ENCODE data around the gene FTCD. TPM values are rescaled to one million over a fixed set of nuclear protein-coding genes. Genes with fewer than 3 reads are reported as not detected.
"Not testable (repeated sequence)": the region's sequence is repeated elsewhere in the genome, so short reads cannot be mapped to it uniquely, and the experiment has no call there.

The FTCD gene
- polyA plus RNA-seq, 3 donors, result 40.3 to 61.9 (median 45.0) TPM

GRCh38 chr21:46173573-46173972 is 18.2 kb upstream of the FTCD start:
- DNase-seq, result no peak

GRCh38 chr21:46172863-46173528 is 17.6 kb upstream of the FTCD start:
- DNase-seq, result no peak

GRCh38 chr21:46171996-46172862 is 16.9 kb upstream of the FTCD start:
- no peak for DNase-seq

GRCh38 chr21:46171585-46171984 is 16.2 kb upstream of the FTCD start:
- DNase-seq, result no peak

- DNase-seq, result not testable (repeated sequence)
Observed at GRCh38 chr21:46170436-46171193, 15.2 kb upstream of the FTCD start.

GRCh38 chr21:46168659-46169386 is 13.4 kb upstream of the FTCD start:
- DNase-seq, result no peak

- no peak for DNase-seq
Observed at GRCh38 chr21:46168238-46168637, 12.9 kb upstream of the FTCD start.

- no peak for DNase-seq
Observed at GRCh38 chr21:46165098-46165497, 9.7 kb upstream of the FTCD start.

GRCh38 chr21:46163380-46163779 is 8.0 kb upstream of the FTCD start:
- DNase-seq, result no peak

- DNase-seq, result no peak
Observed at GRCh38 chr21:46161633-46162592, 6.5 kb upstream of the FTCD start.

- no peak for DNase-seq
Observed at GRCh38 chr21:46160907-46161632, 5.7 kb upstream of the FTCD start.

- DNase-seq, result no peak
Observed at GRCh38 chr21:46160657-46160906, 5.2 kb upstream of the FTCD start.

- no peak for DNase-seq
Observed at GRCh38 chr21:46159841-46160656, 4.7 kb upstream of the FTCD start.

- no peak for DNase-seq
Observed at GRCh38 chr21:46159390-46159789, 4.0 kb upstream of the FTCD start.

GRCh38 chr21:46158666-46159300 is 3.4 kb upstream of the FTCD start:
- DNase-seq, result no peak

- DNase-seq, result no peak
Observed at GRCh38 chr21:46157987-46158451, 2.6 kb upstream of the FTCD start.

GRCh38 chr21:46157396-46157986 is 2.1 kb upstream of the FTCD start:
- no peak for DNase-seq

GRCh38 chr21:46156678-46157077 is 1.3 kb upstream of the FTCD start:
- DNase-seq, result no peak

GRCh38 chr21:46156378-46156645 is 933 bp upstream of the FTCD start:
- DNase-seq, result no peak
